Endothelial cell of umbilical vein (primary cell): ENCODE results near the gene PTCSC3. TPM values are rescaled to one million over a fixed set of nuclear protein-coding genes. Genes with fewer than 3 reads are reported as not detected.

Source experiments
- BruUV-seq: library from RNA; stranded (reverse); fragments of 400-500 nt; replicated peaks from 2 replicates; lab custom pipeline; 2021; lab: Mats Ljungman, UMichigan
- CTCF ChIA-PET: fragments of 300-600, 350-600 bp; sonication (Branson Sonifier 250); formaldehyde crosslinking; loops from one replicate; lab custom pipeline; 2021; ENCODE audit warnings: antibody characterized with exemption, inconsistent platforms; lab: Charles Lee
- POLR2A ChIA-PET: fragments of 300-600, 350-600 bp; sonication (Branson Sonifier 250); formaldehyde crosslinking; loops from one replicate; lab custom pipeline; 2021; ENCODE audit warnings: antibody characterized with exemption, inconsistent platforms; lab: Charles Lee
- DNase-seq: peaks from one replicate; pipeline ENCODE4 v3.0.0-alpha.2; 2011; ENCODE audit warnings: low read depth, low spot score
- FAIRE-seq: peaks from 2 replicates; lab custom pipeline; 2011; peaks lifted over from hg19 to GRCh38; lab: Jason Lieb, UNC
- H2AFZ ChIP-seq: 2 replicates; pipeline ENCODE4 v1.6.0; 2012; ENCODE audit warnings: low read depth, low read length, control low read depth, inconsistent platforms
- H3K27ac ChIP-seq: 2 replicates; pipeline ENCODE4 v1.5.1; 2011; ENCODE audit warnings: low read depth, mild to moderate bottlenecking, control low read depth, low read length, moderate library complexity; ENCODE audit not compliant: insufficient read depth
- H3K27me3 ChIP-seq, 2 experiments: 2 replicates each; pipeline versions ENCODE4 v1.6.0 to v1.6.1; 2011; ENCODE audit warnings: low read length in 2 of 2, mixed read lengths in 1 of 2; ENCODE audit not compliant: control insufficient read depth in 2 of 2, insufficient read depth in 2 of 2
- H3K36me3 ChIP-seq, 2 experiments: 2 replicates in 1 of 2; 3 replicates in 1 of 2; pipeline ENCODE4 v1.5.1; 2011; ENCODE audit warnings: low read length in 2 of 2, mild to moderate bottlenecking in 1 of 2, moderate library complexity in 1 of 2; ENCODE audit not compliant: control insufficient read depth in 2 of 2, insufficient read depth in 2 of 2; ENCODE audit errors: extremely low read depth in 1 of 2
- H3K4me1 ChIP-seq: 3 replicates; pipeline ENCODE4 v1.5.1; 2011; ENCODE audit warnings: mild to moderate bottlenecking, low read length; ENCODE audit not compliant: control insufficient read depth, insufficient read depth; ENCODE audit errors: extremely low read depth
- H3K4me2 ChIP-seq: 2 replicates; pipeline ENCODE4 v1.6.1; 2011; ENCODE audit warnings: low read length, control low read depth, mixed read lengths; ENCODE audit not compliant: insufficient read depth
- H3K4me3 ChIP-seq, 3 experiments: fragments of 200-600 bp in 1 of 3; sonication (generic), shearing (Covaris generic) in 1 of 3; replicated peaks in 1 of 3; 2 replicates each; pipeline ENCODE4 v1.5.1; 2011 to 2016; ENCODE audit warnings: control low read depth in 3 of 3, low read length in 3 of 3, mild to moderate bottlenecking in 2 of 3, inconsistent platforms in 1 of 3, low read depth in 1 of 3, moderate library complexity in 1 of 3; ENCODE audit not compliant: insufficient read depth in 1 of 3
- H3K79me2 ChIP-seq: 2 replicates; pipeline ENCODE4 v1.6.0; 2012; ENCODE audit warnings: low read length, inconsistent platforms; ENCODE audit not compliant: control insufficient read depth, insufficient read depth
- H3K9ac ChIP-seq: replicated peaks from 2 replicates; pipeline ENCODE3; 2011; ENCODE audit warnings: low read length, control low read depth; ENCODE audit not compliant: insufficient read depth; ENCODE audit errors: extremely low read depth
- H3K9me1 ChIP-seq: replicated peaks from 3 replicates; pipeline ENCODE4 v1.6.0; 2011; ENCODE audit warnings: mild to moderate bottlenecking, low read length; ENCODE audit not compliant: control insufficient read depth, insufficient read depth; ENCODE audit errors: extremely low read depth
- H3K9me3 ChIP-seq: replicated peaks from 2 replicates; pipeline ENCODE4 v1.5.1; 2012; ENCODE audit warnings: low read length, inconsistent platforms; ENCODE audit not compliant: control insufficient read depth, insufficient read depth
- H4K20me1 ChIP-seq: replicated peaks from 2 replicates; pipeline ENCODE3; 2011; ENCODE audit warnings: mild to moderate bottlenecking, low read length; ENCODE audit not compliant: control insufficient read depth, insufficient read depth; ENCODE audit errors: extremely low read depth
- EZH2 ChIP-seq: IDR thresholded peaks from 2 replicates; pipeline ENCODE4 v1.6.1; 2012; ENCODE audit warnings: borderline replicate concordance, low read depth, mild to moderate bottlenecking, moderate library complexity, low read length, inconsistent platforms; ENCODE audit not compliant: severe bottlenecking
- FOS ChIP-seq: IDR thresholded peaks from 2 replicates; pipeline ENCODE4 v1.6.1; 2011; ENCODE audit warnings: mild to moderate bottlenecking, low read length, moderate library complexity, borderline replicate concordance; ENCODE audit not compliant: insufficient read depth
- GATA2 ChIP-seq: IDR thresholded peaks from 2 replicates; pipeline ENCODE4 v1.7.0; 2011; ENCODE audit warnings: low read depth, mild to moderate bottlenecking, moderate library complexity, mixed read lengths, low read length; ENCODE audit not compliant: insufficient read length, insufficient read depth
- JUN ChIP-seq: IDR thresholded peaks from 2 replicates; pipeline ENCODE4 v1.6.1; 2011; ENCODE audit warnings: borderline replicate concordance, low read depth; ENCODE audit not compliant: insufficient read length, insufficient read depth
- MYC ChIP-seq: IDR thresholded peaks from one replicate; pipeline ENCODE4 v1.6.1; 2011; ENCODE audit warnings: mild to moderate bottlenecking, low read depth, low read length
- POLR2A ChIP-seq: IDR thresholded peaks from 2 replicates; pipeline ENCODE4 v1.6.1; 2012; ENCODE audit warnings: low read depth, mild to moderate bottlenecking, control low read depth, low read length
- POLR2AphosphoS5 ChIP-seq: IDR thresholded peaks from 2 replicates; pipeline ENCODE4 v1.6.1; 2012; ENCODE audit warnings: low read depth, mild to moderate bottlenecking, control low read depth, low read length, moderate library complexity; ENCODE audit not compliant: insufficient read depth
- dilution Hi-C: fragments of 300-500 bp; cut with MboI; formaldehyde crosslinking; loops from one replicate; pipeline ENCODE4 v1.15.0; 2019; ENCODE audit warnings: low sequenced_read_pairs; ENCODE audit not compliant: extremely low pct_ligation_motif_present
- intact Hi-C: fragments of 100-400 bp; cut with micrococcal nuclease; formaldehyde crosslinking; loops from one replicate; pipeline ENCODE4 v1.10.0; 2022
- polyA plus RNA-seq, 4 experiments: library from polyadenylated mRNA; depleted of rRNA in 3 of 4; stranded (reverse) in 3 of 4; unstranded in 1 of 4; fragments of >200 nt; gene quantifications; 2 replicates each; pipeline versions ENCODE4 v1.2.1 to v1.2.3, GENCODE V29; 2011 to 2012; ENCODE audit warnings: missing spikeins in 1 of 4
- total RNA-seq: library from RNA; stranded (reverse); gene quantifications from 2 replicates; pipeline ENCODE4 v1.2.3, GENCODE V29; 2021
- TF ChIP-seq, protein P1 (sequence below), 2 donors: IDR thresholded peaks; 1 replicate in 1 of 2; 2 replicates in 1 of 2; pipeline ENCODE4 v1.5.1; 2011; ENCODE audit warnings: low read length in 2 of 2, mild to moderate bottlenecking in 2 of 2, moderate library complexity in 2 of 2, control low read depth in 1 of 2, inconsistent platforms in 1 of 2, low read depth in 1 of 2; ENCODE audit not compliant: insufficient read depth in 1 of 2; ENCODE audit errors: extremely low read depth in 1 of 2
- TF ChIP-seq, protein P2 (sequence below): IDR thresholded peaks from 2 replicates; pipeline ENCODE4 v1.6.1; 2011; ENCODE audit not compliant: insufficient read depth, insufficient read length

The PTCSC3 gene
- total and polyA plus RNA-seq, 2 donors (not counting 3 experiments of a cell fraction or from before 2014, with no cell fraction given): not detected

DNA sequence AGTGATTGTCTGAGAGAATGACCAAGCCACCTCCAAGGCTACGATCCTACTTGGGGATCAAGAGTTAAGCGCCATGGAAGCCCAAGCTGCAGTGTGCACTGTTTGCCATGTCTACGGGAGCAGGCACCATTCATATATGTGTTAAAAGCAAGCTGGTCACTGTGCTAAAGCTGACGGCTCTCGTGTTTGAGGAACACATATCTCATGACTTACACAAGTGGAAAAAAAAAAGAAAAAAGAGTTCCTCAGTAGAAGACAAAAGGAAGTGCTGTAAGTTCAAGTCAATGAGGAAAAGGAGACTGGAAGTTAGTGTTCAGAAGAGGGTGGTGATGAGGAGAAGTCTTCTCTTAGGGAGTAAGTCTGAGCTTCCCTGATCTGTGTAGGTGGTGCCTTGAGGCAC, 4.9 kb upstream of the PTCSC3 start:
- Histone ChIP-seq H3K9ac (no peak overlapping the region), H4K20me1 (no peaks in the 10 kb centered on the region), H3K4me3 (no peak overlapping the region), H3K9me1 (no peaks in the 10 kb centered on the region), H3K9me3 (no peaks in the 10 kb centered on the region), H3K36me3 (no peaks in the 10 kb centered on the region), H3K4me2 (no peak overlapping the region), H3K27me3 (no peaks in the 10 kb centered on the region), H3K4me1 (no peaks in the 10 kb centered on the region), H3K27ac (no peak overlapping the region), H2AFZ (no peak overlapping the region), H3K79me2 (no peaks in the 10 kb centered on the region)
- no peak for TF ChIP-seq EZH2
- TF ChIP-seq JUN: no peak
- TF ChIP-seq GATA2: no peak
- TF ChIP-seq, protein P1, sequence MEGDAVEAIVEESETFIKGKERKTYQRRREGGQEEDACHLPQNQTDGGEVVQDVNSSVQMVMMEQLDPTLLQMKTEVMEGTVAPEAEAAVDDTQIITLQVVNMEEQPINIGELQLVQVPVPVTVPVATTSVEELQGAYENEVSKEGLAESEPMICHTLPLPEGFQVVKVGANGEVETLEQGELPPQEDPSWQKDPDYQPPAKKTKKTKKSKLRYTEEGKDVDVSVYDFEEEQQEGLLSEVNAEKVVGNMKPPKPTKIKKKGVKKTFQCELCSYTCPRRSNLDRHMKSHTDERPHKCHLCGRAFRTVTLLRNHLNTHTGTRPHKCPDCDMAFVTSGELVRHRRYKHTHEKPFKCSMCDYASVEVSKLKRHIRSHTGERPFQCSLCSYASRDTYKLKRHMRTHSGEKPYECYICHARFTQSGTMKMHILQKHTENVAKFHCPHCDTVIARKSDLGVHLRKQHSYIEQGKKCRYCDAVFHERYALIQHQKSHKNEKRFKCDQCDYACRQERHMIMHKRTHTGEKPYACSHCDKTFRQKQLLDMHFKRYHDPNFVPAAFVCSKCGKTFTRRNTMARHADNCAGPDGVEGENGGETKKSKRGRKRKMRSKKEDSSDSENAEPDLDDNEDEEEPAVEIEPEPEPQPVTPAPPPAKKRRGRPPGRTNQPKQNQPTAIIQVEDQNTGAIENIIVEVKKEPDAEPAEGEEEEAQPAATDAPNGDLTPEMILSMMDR (IDR thresholded peaks at IDR 0.05; ENCODE audit: extremely low read depth in 1 of 2, insufficient read depth in 1 of 2, low read depth in 1 of 2, low read length in 2 of 2): no peak
- no peak for TF ChIP-seq POLR2AphosphoS5
- TF ChIP-seq POLR2A: no peak
- TF ChIP-seq FOS: no peak
- no peak for TF ChIP-seq MYC
- TF ChIP-seq, protein P2, sequence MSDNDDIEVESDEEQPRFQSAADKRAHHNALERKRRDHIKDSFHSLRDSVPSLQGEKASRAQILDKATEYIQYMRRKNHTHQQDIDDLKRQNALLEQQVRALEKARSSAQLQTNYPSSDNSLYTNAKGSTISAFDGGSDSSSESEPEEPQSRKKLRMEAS: no peak
- dilution Hi-C loops: no loop called here
- ChIA-PET CTCF (no interaction called here), POLR2A (no interaction called here)
- intact Hi-C loops: no loop called here
- DNase-seq (no peak), FAIRE-seq (no peak)
- BruUV-seq: no TSS peak
